Neural cell (in vitro differentiated cells): ENCODE results near the gene BNIP3. TPM values are rescaled to one million over a fixed set of nuclear protein-coding genes. Genes with fewer than 3 reads are reported as not detected.

Source experiments
- H2AFZ ChIP-seq: fragments of 200-600, 300-800 bp; sonication (generic), shearing (Covaris generic); 2 replicates; pipeline ENCODE4 v1.6.0; 2014; ENCODE audit warnings: low read depth, mild to moderate bottlenecking, antibody characterized with exemption, low read length, moderate library complexity
- H3F3A ChIP-seq: fragments of 200-600 bp; shearing (Covaris generic); 2 replicates; pipeline ENCODE4 v1.6.1; 2016; ENCODE audit warnings: mild to moderate bottlenecking, moderate library complexity, mixed read lengths, antibody characterized with exemption, low read length; ENCODE audit not compliant: insufficient read depth, poor library complexity, severe bottlenecking
- H3K27ac ChIP-seq: fragments of 200-600, 300-800 bp; sonication (generic), shearing (Covaris generic); 2 replicates; pipeline ENCODE4 v1.5.1; 2014; ENCODE audit warnings: mild to moderate bottlenecking, low read length, moderate library complexity
- H3K27me3 ChIP-seq: fragments of 300-800, 200-600 bp; sonication (generic), shearing (Covaris generic); 2 replicates; pipeline ENCODE4 v1.6.0; 2014; ENCODE audit warnings: mild to moderate bottlenecking, low read depth, low read length, moderate library complexity; ENCODE audit not compliant: insufficient read depth
- H3K36me3 ChIP-seq: fragments of 300-800, 200-600 bp; sonication (generic), shearing (Covaris generic); 2 replicates; pipeline ENCODE4 v1.5.1; 2014; ENCODE audit warnings: mild to moderate bottlenecking, antibody characterized with exemption, low read length, moderate library complexity; ENCODE audit not compliant: insufficient read depth
- H3K4me2 ChIP-seq: fragments of 300-800, 200-600 bp; sonication (generic), shearing (Covaris generic); 2 replicates; pipeline ENCODE4 v1.6.0; 2014; ENCODE audit warnings: mild to moderate bottlenecking, low read length
- H3K4me3 ChIP-seq: fragments of 300-800, 200-600 bp; sonication (generic), shearing (Covaris generic); 2 replicates; pipeline ENCODE4 v1.5.1; 2014; ENCODE audit warnings: mild to moderate bottlenecking, low read length, moderate library complexity
- H3K79me2 ChIP-seq: fragments of 200-600 bp; shearing (Covaris generic); replicated peaks from 2 replicates; pipeline ENCODE4 v1.6.0; 2014; ENCODE audit warnings: mild to moderate bottlenecking, low read length, moderate library complexity; ENCODE audit not compliant: insufficient read depth
- H3K9ac ChIP-seq: fragments of 300-800, 200-600 bp; sonication (generic), shearing (Covaris generic); 2 replicates; pipeline ENCODE4 v1.6.1; 2016; ENCODE audit warnings: mild to moderate bottlenecking, low read length, mixed read lengths
- H3K9me2 ChIP-seq: fragments of 200-600 bp; shearing (Covaris generic); 2 replicates; pipeline ENCODE4 v1.6.1; 2016; ENCODE audit warnings: mild to moderate bottlenecking, low read length, mixed read lengths; ENCODE audit not compliant: insufficient read depth
- H3K9me3 ChIP-seq: fragments of 200-600, 300-800 bp; sonication (generic), shearing (Covaris generic); 2 replicates; pipeline ENCODE4 v1.6.1; 2016; ENCODE audit warnings: mild to moderate bottlenecking, mixed run types, low read length, moderate library complexity, mixed read lengths
- H4K20me1 ChIP-seq: fragments of 200-600 bp; shearing (Covaris generic); 2 replicates; pipeline ENCODE4 v1.6.1; 2016; ENCODE audit warnings: mild to moderate bottlenecking, mixed run types; ENCODE audit not compliant: insufficient read depth
- EP300 ChIP-seq: fragments of 450-650 bp; conservative IDR thresholded peaks from 2 replicates; pipeline ENCODE4 v1.6.1; 2014; ENCODE audit warnings: antibody characterized with exemption, mild to moderate bottlenecking, moderate library complexity; ENCODE audit not compliant: poor library complexity, severe bottlenecking
- EZH2 ChIP-seq: fragments of 200-600, 300-800 bp; shearing (Covaris generic), sonication (generic); IDR thresholded peaks from 2 replicates; pipeline ENCODE4 v1.6.1; 2014; ENCODE audit warnings: antibody characterized with exemption, low read length, borderline replicate concordance, mild to moderate bottlenecking; ENCODE audit not compliant: insufficient read depth, poor library complexity, severe bottlenecking
- MXI1 ChIP-seq: fragments of 450-650 bp; conservative IDR thresholded peaks from 2 replicates; pipeline ENCODE4 v1.6.1; 2014; ENCODE audit warnings: antibody characterized with exemption, mild to moderate bottlenecking; ENCODE audit not compliant: poor library complexity, severe bottlenecking
- POLR2AphosphoS5 ChIP-seq: IDR thresholded peaks from 2 replicates; pipeline ENCODE4 v1.6.1; 2012
- RAD21 ChIP-seq: fragments of 450-650 bp; conservative IDR thresholded peaks from 2 replicates; pipeline ENCODE4 v1.6.1; 2014; ENCODE audit warnings: antibody characterized with exemption, mild to moderate bottlenecking, moderate library complexity
- SMC3 ChIP-seq: fragments of 450-650 bp; conservative IDR thresholded peaks from 2 replicates; pipeline ENCODE4 v1.6.1; 2014; ENCODE audit warnings: antibody characterized with exemption, mild to moderate bottlenecking, moderate library complexity; ENCODE audit not compliant: poor library complexity
- TAF1 ChIP-seq: IDR thresholded peaks from 2 replicates; pipeline ENCODE4 v1.6.1; 2012; ENCODE audit warnings: low read depth
- polyA plus RNA-seq: library from polyadenylated mRNA; depleted of rRNA; stranded (reverse); fragments of >200 nt; gene quantifications from 2 replicates; pipeline ENCODE4 v1.2.3, GENCODE V29; 2014
- TF ChIP-seq, protein P1 (sequence below): fragments of 450-650 bp; IDR thresholded peaks from 2 replicates; pipeline ENCODE4 v1.5.1; 2014; ENCODE audit warnings: antibody characterized with exemption, mild to moderate bottlenecking, moderate library complexity; ENCODE audit not compliant: poor library complexity, severe bottlenecking
- TF ChIP-seq, protein P2 (sequence below): IDR thresholded peaks from 2 replicates; pipeline ENCODE4 v1.6.1; 2012; ENCODE audit warnings: borderline replicate concordance

BNIP3 gene
- polyA plus RNA-seq, 1 donor from 2014 or later: 77.1 TPM

DNA sequence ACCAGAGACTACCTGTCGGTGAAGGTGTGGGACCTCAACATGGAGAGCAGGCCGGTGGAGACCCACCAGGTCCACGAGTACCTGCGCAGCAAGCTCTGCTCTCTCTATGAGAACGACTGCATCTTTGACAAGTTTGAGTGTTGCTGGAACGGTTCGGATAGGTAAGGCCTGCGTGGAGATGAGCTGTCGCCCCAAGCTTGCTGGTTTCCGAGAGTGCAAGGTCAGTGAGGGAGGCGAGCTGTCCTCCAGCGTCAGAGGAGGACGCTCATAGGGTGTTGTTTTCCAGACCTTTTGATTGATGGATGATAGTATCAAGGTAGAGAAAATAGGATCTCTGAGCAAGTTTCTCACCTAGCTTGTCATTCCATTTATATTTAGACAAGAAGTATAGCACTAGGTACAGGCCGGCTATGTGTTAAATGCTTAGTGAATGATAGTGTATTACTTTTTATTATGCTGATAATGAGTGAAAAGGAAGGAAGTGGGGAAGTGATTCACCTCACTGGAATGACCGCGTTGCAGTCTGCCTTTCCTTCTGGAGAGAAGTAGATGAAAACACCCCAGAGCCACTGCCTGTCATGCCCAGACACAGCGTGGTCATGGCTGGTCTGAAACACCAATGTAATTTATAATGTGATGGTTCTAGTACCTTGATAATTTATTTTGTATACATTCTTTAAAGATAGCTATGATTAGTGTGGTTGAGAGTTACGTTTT lies 33.9 kb downstream of the BNIP3 start:
- H3K4me2 ChIP-seq: no peak overlapping the region
- H3F3A ChIP-seq: no peaks in the 10 kb centered on the region
- H3K9ac ChIP-seq: no peak overlapping the region
- no peaks in the 10 kb centered on the region for H3K9me3 ChIP-seq
- no peaks in the 10 kb centered on the region for H3K27me3 ChIP-seq
- no peak for TF ChIP-seq TAF1
- TF ChIP-seq MXI1: no peak
- TF ChIP-seq, protein P1, sequence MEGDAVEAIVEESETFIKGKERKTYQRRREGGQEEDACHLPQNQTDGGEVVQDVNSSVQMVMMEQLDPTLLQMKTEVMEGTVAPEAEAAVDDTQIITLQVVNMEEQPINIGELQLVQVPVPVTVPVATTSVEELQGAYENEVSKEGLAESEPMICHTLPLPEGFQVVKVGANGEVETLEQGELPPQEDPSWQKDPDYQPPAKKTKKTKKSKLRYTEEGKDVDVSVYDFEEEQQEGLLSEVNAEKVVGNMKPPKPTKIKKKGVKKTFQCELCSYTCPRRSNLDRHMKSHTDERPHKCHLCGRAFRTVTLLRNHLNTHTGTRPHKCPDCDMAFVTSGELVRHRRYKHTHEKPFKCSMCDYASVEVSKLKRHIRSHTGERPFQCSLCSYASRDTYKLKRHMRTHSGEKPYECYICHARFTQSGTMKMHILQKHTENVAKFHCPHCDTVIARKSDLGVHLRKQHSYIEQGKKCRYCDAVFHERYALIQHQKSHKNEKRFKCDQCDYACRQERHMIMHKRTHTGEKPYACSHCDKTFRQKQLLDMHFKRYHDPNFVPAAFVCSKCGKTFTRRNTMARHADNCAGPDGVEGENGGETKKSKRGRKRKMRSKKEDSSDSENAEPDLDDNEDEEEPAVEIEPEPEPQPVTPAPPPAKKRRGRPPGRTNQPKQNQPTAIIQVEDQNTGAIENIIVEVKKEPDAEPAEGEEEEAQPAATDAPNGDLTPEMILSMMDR: no peak
- no peak for TF ChIP-seq EP300
- no peaks in the 10 kb centered on the region for H3K79me2 ChIP-seq
- H4K20me1 ChIP-seq: no peaks in the 10 kb centered on the region
- no peak overlapping the region for H3K27ac ChIP-seq
- H3K4me3 ChIP-seq: no peak overlapping the region
- peaks cover 19% of the 10 kb centered on the region for H3K36me3 ChIP-seq
- H2AFZ ChIP-seq: no peak overlapping the region
- no peaks in the 10 kb centered on the region for H3K9me2 ChIP-seq

DNA sequence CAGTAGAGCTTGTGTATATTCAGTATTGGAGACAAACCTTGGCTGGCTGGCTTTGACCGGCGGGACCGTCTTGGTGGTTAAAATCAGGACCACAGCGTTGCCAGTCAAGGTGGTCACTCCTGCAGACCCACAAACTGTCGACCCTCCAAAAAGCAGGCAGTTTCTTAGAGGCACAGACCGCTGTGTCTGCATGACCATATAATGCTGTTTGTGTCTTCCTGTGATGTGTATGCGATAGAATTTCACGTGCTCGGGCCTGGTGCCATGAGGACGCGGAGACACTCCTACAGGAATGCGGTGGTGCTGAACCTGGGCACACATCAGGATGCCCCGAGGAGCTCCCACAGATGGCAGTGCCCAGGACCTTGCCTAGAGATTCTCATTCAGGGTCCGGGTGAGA lies 34.8 kb downstream of the BNIP3 start:
- H3K9ac ChIP-seq: no peak overlapping the region

More for the DNA sequence above, 34.8 kb downstream of the BNIP3 start:
- Histone ChIP-seq H3K36me3 (peaks cover 19% of the 10 kb centered on the region), H2AFZ (no peak overlapping the region), H3K79me2 (no peaks in the 10 kb centered on the region), H3F3A (no peaks in the 10 kb centered on the region), H3K27ac (no peak overlapping the region), H3K4me2 (no peak overlapping the region), H3K9me2 (no peaks in the 10 kb centered on the region), H3K9me3 (no peaks in the 10 kb centered on the region), H3K27me3 (no peaks in the 10 kb centered on the region), H3K4me3 (no peak overlapping the region), H4K20me1 (no peaks in the 10 kb centered on the region)
- TF ChIP-seq POLR2AphosphoS5 (no peak), RAD21 (no peak), TAF1 (no peak), SMC3 (no peak), MXI1 (no peak), EZH2 (no peak), EP300 (no peak)
- TF ChIP-seq, protein P2, sequence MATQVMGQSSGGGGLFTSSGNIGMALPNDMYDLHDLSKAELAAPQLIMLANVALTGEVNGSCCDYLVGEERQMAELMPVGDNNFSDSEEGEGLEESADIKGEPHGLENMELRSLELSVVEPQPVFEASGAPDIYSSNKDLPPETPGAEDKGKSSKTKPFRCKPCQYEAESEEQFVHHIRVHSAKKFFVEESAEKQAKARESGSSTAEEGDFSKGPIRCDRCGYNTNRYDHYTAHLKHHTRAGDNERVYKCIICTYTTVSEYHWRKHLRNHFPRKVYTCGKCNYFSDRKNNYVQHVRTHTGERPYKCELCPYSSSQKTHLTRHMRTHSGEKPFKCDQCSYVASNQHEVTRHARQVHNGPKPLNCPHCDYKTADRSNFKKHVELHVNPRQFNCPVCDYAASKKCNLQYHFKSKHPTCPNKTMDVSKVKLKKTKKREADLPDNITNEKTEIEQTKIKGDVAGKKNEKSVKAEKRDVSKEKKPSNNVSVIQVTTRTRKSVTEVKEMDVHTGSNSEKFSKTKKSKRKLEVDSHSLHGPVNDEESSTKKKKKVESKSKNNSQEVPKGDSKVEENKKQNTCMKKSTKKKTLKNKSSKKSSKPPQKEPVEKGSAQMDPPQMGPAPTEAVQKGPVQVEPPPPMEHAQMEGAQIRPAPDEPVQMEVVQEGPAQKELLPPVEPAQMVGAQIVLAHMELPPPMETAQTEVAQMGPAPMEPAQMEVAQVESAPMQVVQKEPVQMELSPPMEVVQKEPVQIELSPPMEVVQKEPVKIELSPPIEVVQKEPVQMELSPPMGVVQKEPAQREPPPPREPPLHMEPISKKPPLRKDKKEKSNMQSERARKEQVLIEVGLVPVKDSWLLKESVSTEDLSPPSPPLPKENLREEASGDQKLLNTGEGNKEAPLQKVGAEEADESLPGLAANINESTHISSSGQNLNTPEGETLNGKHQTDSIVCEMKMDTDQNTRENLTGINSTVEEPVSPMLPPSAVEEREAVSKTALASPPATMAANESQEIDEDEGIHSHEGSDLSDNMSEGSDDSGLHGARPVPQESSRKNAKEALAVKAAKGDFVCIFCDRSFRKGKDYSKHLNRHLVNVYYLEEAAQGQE: no peak
- TF ChIP-seq, protein P1: no peak
